Stomach (tissue), 4 donors: Measurements from ENCODE around the gene SPANXN4.

Source experiments
- POLR2A ChIP-seq, 4 donors: fragments of 450-650 bp; IDR thresholded peaks; one replicate each; pipeline ENCODE4 v1.6.1; 2016; ENCODE audit warnings: antibody characterized with exemption in 4 of 4, control low read depth in 2 of 4, mild to moderate bottlenecking in 1 of 4, moderate library complexity in 1 of 4
- POLR2AphosphoS5 ChIP-seq, 3 donors: sonication (generic); formaldehyde crosslinking; IDR thresholded peaks; one replicate each; pipeline ENCODE4 v1.6.1; 2016; ENCODE audit warnings: antibody characterized with exemption in 3 of 3
- TF ChIP-seq, protein P1 (sequence below), 7 experiments: fragments of 450-650 bp in 4 of 7; fragments of 200-600 bp in 3 of 7; sonication (generic) in 3 of 7; IDR thresholded peaks; one replicate each; pipeline ENCODE4 v1.5.1; 2016 to 2019; ENCODE audit warnings: antibody characterized with exemption in 7 of 7, control low read depth in 2 of 7, mild to moderate bottlenecking in 1 of 7

DNA sequence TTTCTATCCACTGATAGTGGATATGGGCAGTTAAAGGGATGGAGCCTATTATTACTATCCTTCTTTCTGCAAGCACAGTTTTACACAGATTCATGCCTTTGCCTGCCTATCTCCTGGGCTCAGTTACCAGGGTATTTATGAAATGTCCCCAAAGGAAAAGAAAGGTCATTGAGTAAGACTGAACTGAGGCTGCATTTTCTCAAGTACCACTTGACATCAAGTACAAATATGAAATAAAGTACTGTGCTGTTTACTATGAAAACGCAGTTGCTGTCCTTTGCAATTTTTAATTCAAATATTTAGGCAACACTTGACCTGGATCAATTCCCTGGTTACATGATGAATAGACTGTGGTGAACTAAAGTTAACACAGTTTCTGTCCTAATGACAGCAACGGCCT is 23.5 kb upstream of the SPANXN4 start:
- TF ChIP-seq, protein P1, sequence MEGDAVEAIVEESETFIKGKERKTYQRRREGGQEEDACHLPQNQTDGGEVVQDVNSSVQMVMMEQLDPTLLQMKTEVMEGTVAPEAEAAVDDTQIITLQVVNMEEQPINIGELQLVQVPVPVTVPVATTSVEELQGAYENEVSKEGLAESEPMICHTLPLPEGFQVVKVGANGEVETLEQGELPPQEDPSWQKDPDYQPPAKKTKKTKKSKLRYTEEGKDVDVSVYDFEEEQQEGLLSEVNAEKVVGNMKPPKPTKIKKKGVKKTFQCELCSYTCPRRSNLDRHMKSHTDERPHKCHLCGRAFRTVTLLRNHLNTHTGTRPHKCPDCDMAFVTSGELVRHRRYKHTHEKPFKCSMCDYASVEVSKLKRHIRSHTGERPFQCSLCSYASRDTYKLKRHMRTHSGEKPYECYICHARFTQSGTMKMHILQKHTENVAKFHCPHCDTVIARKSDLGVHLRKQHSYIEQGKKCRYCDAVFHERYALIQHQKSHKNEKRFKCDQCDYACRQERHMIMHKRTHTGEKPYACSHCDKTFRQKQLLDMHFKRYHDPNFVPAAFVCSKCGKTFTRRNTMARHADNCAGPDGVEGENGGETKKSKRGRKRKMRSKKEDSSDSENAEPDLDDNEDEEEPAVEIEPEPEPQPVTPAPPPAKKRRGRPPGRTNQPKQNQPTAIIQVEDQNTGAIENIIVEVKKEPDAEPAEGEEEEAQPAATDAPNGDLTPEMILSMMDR (IDR thresholded peaks at IDR 0.05) = no peak
- no peak for TF ChIP-seq POLR2A (IDR thresholded peaks at IDR 0.05)
- TF ChIP-seq POLR2AphosphoS5 (IDR thresholded peaks at IDR 0.05) = no peak
